Immature natural killer cell (primary cell): ENCODE measurements around the gene TMEM8B. TPM values are rescaled to one million over a fixed set of nuclear protein-coding genes. Genes with fewer than 3 reads are reported as not detected.
A peak's percentile ranks its signal among the peaks of the same experiment; 100 is the strongest.

ENCODE experiments used
- DNase-seq, 3 donors: peaks; one replicate each; pipeline ENCODE4 v3.0.0; 2022; ENCODE audit warnings: mixed read lengths in 1 of 3
- H3K27ac Mint-ChIP-seq, 6 donors: one replicate each; pipeline ENCODE4 v1.8.0; 2020; ENCODE audit warnings: mixed read lengths in 6 of 6, mild to moderate bottlenecking in 5 of 6, inconsistent platforms in 4 of 6, moderate library complexity in 3 of 6
- H3K27me3 Mint-ChIP-seq, 3 donors: one replicate each; pipeline ENCODE4 v1.8.0; 2020 to 2021; ENCODE audit warnings: low read depth in 3 of 3, mild to moderate bottlenecking in 3 of 3, mixed read lengths in 3 of 3, moderate library complexity in 3 of 3, inconsistent platforms in 1 of 3
- H3K36me3 Mint-ChIP-seq, 3 donors: one replicate each; pipeline ENCODE4 v1.8.0; 2020; ENCODE audit warnings: mixed read lengths in 3 of 3, inconsistent platforms in 2 of 3, mild to moderate bottlenecking in 2 of 3
- H3K4me1 Mint-ChIP-seq, 2 donors: one replicate each; pipeline ENCODE4 v1.8.0; 2020; ENCODE audit warnings: inconsistent platforms in 2 of 2, mild to moderate bottlenecking in 2 of 2, mixed read lengths in 2 of 2, moderate library complexity in 1 of 2
- H3K4me3 Mint-ChIP-seq, 5 donors: one replicate each; pipeline ENCODE4 v1.8.0; 2020; ENCODE audit warnings: mild to moderate bottlenecking in 5 of 5, mixed read lengths in 5 of 5, inconsistent platforms in 3 of 5, moderate library complexity in 3 of 5
- H3K9me3 Mint-ChIP-seq, 6 donors: one replicate each; pipeline ENCODE4 v1.8.0; 2020; ENCODE audit warnings: mild to moderate bottlenecking in 6 of 6, mixed read lengths in 6 of 6, inconsistent platforms in 4 of 6, moderate library complexity in 3 of 6
- polyA plus RNA-seq, 3 donors: library from polyadenylated mRNA; unstranded; fragments of 300-500 nt; fragmentation: Illumina TruSeq; gene quantifications; one replicate each; pipeline ENCODE4 v1.2.3, GENCODE V29; 2021

Gene TMEM8B
- polyA plus RNA-seq, 3 donors from 2014 or later, result 1.1 to 2.1 (median 1.6) TPM

DNA sequence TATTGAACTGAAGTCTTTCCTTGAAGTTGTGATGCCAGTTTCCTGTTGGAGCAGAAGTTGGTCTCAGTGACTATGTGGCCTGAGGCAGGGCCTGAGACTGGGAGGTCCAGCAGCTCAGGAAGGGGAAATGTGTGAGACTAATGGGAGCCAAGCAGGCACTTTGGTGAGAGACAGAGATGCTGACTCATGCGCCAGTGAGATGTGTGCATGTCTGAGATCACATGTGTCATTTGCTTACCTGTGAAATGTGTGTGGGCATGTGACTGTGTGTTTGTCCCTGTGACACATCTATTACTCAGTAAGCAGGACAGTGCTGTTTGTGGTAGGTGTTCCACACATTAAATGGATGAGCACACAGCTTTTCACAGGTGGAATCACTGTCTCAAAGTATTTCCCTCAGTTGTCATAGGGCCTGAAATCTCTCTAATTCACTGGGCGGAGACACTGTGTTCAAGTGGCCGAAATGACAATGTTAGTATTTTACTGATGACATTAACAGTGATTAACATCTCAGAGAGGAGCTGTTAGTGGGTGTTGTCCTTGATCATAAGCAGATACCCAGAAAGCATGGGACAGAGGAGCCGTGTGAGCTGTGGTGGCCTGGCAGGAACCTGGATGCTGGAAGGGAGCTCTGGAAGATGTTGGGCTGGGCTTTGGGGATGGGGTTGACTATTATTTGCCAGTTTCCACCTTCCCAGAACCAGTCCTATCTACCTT lies 30.2 kb upstream of the TMEM8B start:
- Mint-ChIP-seq H3K4me3 (no peak overlapping the region), H3K36me3 (peaks cover 11 to 25% (median 23%) of the 10 kb centered on the region in 3 donors), H3K9me3 (no peaks in the 10 kb centered on the region), H3K27me3 (peaks cover 0 to 4% (median 1%) of the 10 kb centered on the region in 3 donors), H3K27ac (peak overlapping the region in 1 of 6 donors; percentile 26), H3K4me1 (peaks cover 0 to 5% of the 10 kb centered on the region in 2 donors)
- DNase-seq, result no peak

DNA sequence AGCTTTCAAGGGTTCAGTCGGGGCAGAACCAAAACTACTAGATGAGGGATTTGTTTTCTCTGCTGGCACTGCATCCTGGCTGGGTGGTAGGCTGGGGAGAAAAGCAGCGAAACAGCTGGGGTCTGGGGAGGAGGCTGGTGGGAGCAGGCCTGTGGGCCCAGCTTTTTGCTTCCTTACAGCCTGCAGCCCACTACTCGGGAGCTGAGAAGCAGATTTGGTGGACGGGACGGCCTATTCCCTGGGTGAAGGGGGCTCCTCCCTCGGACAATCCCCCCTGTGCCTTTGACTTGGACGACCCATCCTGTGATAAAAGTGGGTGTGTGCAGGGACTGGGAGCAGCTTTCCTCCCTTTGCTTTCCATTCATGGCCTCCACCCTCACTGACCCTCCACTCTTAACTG lies 28.5 kb upstream of the TMEM8B start:
- Mint-ChIP-seq H3K9me3 (no peaks in the 10 kb centered on the region), H3K4me3 (no peak overlapping the region), H3K27ac (peak overlapping the region in 1 of 6 donors; percentile 2), H3K27me3 (peaks cover 0 to 2% (median 0%) of the 10 kb centered on the region in 3 donors), H3K4me1 (no peaks in the 10 kb centered on the region), H3K36me3 (peaks cover 13 to 29% (median 25%) of the 10 kb centered on the region in 3 donors)
- no peak for DNase-seq

DNA sequence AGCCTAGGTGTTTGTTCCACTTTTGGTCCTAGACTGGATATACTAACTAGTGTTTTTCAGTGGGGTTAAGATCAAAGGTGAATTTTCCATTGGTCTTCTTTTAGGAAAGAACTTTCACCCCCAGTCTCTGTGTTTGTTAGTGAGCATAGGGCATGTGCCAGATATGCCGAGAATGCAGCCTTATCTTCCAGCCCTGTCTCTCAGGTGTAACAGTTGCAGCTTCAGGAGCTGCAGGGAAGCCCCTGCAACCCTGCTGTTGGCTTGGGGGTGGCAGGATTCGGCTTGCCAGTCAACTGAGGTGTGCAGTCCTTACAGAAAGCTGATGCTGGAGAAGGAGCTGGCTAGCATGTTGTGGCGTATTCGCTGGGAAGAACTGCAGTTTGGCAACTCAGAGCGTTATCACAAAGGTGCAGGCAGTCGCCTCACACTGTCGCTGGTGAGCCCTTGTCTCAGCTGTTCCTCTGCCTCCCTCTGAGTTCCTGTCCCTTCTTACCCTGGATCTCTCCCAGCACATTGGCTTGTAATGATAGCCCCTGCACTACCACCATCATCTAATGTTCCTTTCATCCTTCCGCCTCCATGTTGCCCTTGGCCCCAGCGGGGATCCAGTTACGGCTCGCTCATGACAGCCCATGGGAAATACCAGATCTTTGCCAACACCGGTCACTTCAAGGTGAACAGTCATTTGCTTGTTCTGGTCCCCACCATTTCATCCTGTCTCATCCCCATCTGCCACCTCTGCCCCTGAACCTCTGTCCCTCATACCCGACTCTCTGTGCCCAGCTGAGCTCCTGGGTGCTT lies 27.5 kb upstream of the TMEM8B start:
- H3K27me3 Mint-ChIP-seq, result peaks cover 0 to 2% (median 0%) of the 10 kb centered on the region in 3 donors
- no peaks in the 10 kb centered on the region for H3K4me1 Mint-ChIP-seq
- H3K27ac Mint-ChIP-seq, result no peak overlapping the region
- DNase-seq, result no peak
- no peak overlapping the region for H3K4me3 Mint-ChIP-seq
- H3K9me3 Mint-ChIP-seq, result no peaks in the 10 kb centered on the region
- peaks cover 9 to 29% (median 27%) of the 10 kb centered on the region in 3 donors for H3K36me3 Mint-ChIP-seq

GRCh38 chr9:35806101-35806500 lies 22.9 kb upstream of the TMEM8B start:
- Mint-ChIP-seq H3K4me3 (no peak overlapping the region), H3K36me3 (peaks cover 9 to 23% (median 19%) of the 10 kb centered on the region in 3 donors), H3K27me3 (peaks cover 0 to 2% (median 1%) of the 10 kb centered on the region in 3 donors), H3K27ac (no peak overlapping the region), H3K4me1 (peaks cover 4 to 6% of the 10 kb centered on the region in 2 donors), H3K9me3 (no peaks in the 10 kb centered on the region)
- no peak for DNase-seq

- Mint-ChIP-seq H3K4me3 (no peak overlapping the region), H3K36me3 (peaks cover 6 to 9% (median 6%) of the 10 kb centered on the region in 3 donors), H3K27ac (no peak overlapping the region), H3K27me3 (peaks cover 5 to 14% (median 6%) of the 10 kb centered on the region in 3 donors), H3K4me1 (peaks cover 26% of the 10 kb centered on the region in 2 donors), H3K9me3 (no peaks in the 10 kb centered on the region)
- DNase-seq, result no peak
Observed at GRCh38 chr9:35808433-35808832, 20.6 kb upstream of the TMEM8B start.

GRCh38 chr9:35810122-35810521 lies 18.9 kb upstream of the TMEM8B start:
- Mint-ChIP-seq H3K4me1 (peaks cover 38 to 39% of the 10 kb centered on the region in 2 donors), H3K9me3 (no peaks in the 10 kb centered on the region), H3K36me3 (peaks cover 2 to 9% (median 3%) of the 10 kb centered on the region in 3 donors), H3K27ac (peak overlapping the region; percentile 64 to 97 (median 96)), H3K27me3 (peaks cover 6 to 16% (median 10%) of the 10 kb centered on the region in 3 donors), H3K4me3 (no peak overlapping the region)
- DNase-seq, result no peak

GRCh38 chr9:35811381-35812024 lies 17.5 kb upstream of the TMEM8B start:
- H3K36me3 Mint-ChIP-seq, result peaks cover 0 to 7% (median 0%) of the 10 kb centered on the region in 3 donors
- DNase-seq, result no peak
- no peaks in the 10 kb centered on the region for H3K9me3 Mint-ChIP-seq
- H3K27me3 Mint-ChIP-seq, result peaks cover 13 to 21% (median 15%) of the 10 kb centered on the region in 3 donors
- H3K4me3 Mint-ChIP-seq, result peak overlapping the region; percentile 86 to 96 (median 90)
- H3K4me1 Mint-ChIP-seq, result peaks cover 46% of the 10 kb centered on the region in 2 donors
- H3K27ac Mint-ChIP-seq, result peak overlapping the region; percentile 95 to 97 (median 97)

- H3K27ac Mint-ChIP-seq, result peak within 1 kb of the TSS; percentile 95 to 97 (median 97)
- H3K9me3 Mint-ChIP-seq, result no peaks in the 10 kb centered on the region
- H3K36me3 Mint-ChIP-seq, result peaks cover 0 to 3% (median 0%) of the 10 kb centered on the region in 3 donors
- H3K27me3 Mint-ChIP-seq, result peaks cover 13 to 21% (median 15%) of the 10 kb centered on the region in 3 donors
- peaks cover 46% of the 10 kb centered on the region in 2 donors for H3K4me1 Mint-ChIP-seq
- peak; percentile 97 to 98 (median 98) for DNase-seq
- H3K4me3 Mint-ChIP-seq, result peak within 1 kb of the TSS; percentile 86 to 96 (median 90)
Observed at GRCh38 chr9:35812025-35812602, 16.9 kb upstream of the TMEM8B start, which contains the start of gene SPAG8. Gene SPAG8, minus strand, starts transcription at chr9:35812262. Its CDS starts 115 bp downstream, at chr9:35812147.

DNA sequence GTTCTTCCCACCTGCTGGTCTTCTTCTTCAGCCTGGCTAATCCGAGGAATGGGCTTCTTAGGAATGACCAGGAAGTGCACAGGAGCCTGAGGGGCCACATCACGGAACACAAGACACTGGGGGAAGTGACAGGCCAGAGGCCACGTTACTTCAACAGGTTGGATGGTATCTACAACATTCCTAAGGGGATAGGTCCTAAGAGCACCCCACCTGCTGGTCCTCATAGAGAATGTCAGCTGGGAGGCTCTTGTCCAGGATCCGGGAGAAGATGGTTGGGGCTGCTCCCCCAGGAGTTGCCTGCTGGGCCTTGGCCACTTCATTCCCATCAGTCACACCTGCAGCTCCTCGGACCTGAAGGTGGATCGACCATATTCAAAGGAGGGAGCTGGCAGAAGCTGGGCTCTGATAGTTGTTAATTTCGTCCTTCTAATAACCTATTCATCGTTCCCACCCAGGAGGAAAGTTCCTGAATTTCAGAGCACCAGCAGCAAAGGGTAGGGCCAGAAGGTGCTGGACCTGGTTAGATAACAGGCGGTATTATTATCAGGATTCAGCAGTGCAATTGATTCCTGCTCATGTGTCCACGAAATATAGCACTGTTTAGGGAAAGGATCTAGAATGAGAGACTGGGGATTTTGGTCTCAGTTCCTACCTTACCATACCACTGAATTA lies 15.5 kb upstream of the TMEM8B start:
- Mint-ChIP-seq H3K4me3 (peak overlapping the region; percentile 87 to 99 (median 96)), H3K27me3 (peaks cover 13 to 21% (median 15%) of the 10 kb centered on the region in 3 donors), H3K36me3 (no peaks in the 10 kb centered on the region), H3K9me3 (no peaks in the 10 kb centered on the region), H3K27ac (peak overlapping the region in 5 of 6 donors; percentile 83 to 99 (median 93)), H3K4me1 (peaks cover 46% of the 10 kb centered on the region in 2 donors)
- no peak for DNase-seq

DNA sequence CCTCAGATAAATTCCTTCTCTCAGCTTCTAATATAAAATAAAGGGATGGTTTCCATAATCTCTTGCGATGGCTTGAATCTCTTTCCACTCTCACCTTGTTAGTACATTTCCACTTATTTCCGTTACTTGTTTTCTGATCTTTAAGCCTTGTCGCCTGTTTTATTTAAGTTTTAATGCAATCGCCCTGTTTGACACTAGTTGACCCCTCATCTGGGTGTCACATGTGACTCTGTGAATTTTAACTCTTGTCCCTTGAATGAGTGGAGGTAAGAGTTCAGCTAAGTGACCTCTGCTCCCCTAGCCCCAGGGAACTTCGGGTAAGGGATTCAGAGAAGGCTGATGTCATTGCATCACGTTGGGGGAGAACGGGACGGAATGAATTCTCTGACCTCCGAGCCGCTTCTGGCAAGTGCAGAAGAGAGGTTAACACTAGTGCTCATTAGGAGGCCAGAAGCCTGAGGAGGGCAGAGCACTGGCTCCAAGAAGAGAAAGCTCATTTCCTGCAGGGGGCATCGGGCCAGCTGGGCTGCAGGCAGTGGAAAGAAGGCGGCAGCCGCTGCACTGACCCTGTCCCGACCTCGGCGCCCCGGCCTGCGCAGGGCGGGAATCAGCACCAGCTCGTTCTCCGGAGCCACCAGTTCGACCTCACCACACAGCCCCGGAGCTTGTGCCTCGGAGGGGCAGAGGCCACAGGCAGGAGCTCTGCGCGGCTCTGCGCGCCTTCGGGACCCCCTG lies 14.8 kb upstream of the TMEM8B start:
- H3K4me1 Mint-ChIP-seq, result peaks cover 46% of the 10 kb centered on the region in 2 donors

GRCh38 chr9:35814841-35815543 lies 14.0 kb upstream of the TMEM8B start, which contains the start of gene HINT2:
Gene HINT2, minus strand, starts transcription at chr9:35815042. Its CDS starts 63 bp downstream, at chr9:35814979.
- peaks cover 46% of the 10 kb centered on the region in 2 donors for H3K4me1 Mint-ChIP-seq
- H3K27ac Mint-ChIP-seq, result peak within 1 kb of the TSS; percentile 93 to 99 (median 96)
- peak; percentile 96 to 97 (median 96) for DNase-seq
- H3K27me3 Mint-ChIP-seq, result peaks cover 13 to 21% (median 15%) of the 10 kb centered on the region in 3 donors
- no peaks in the 10 kb centered on the region for H3K36me3 Mint-ChIP-seq
- H3K9me3 Mint-ChIP-seq, result no peaks in the 10 kb centered on the region
- H3K4me3 Mint-ChIP-seq, result peak within 1 kb of the TSS; percentile 94 to 99 (median 96)

More for the DNA sequence above, 14.8 kb upstream of the TMEM8B start:
- Mint-ChIP-seq H3K9me3 (no peaks in the 10 kb centered on the region), H3K27me3 (peaks cover 13 to 21% (median 15%) of the 10 kb centered on the region in 3 donors), H3K4me3 (peak overlapping the region; percentile 87 to 99 (median 96)), H3K36me3 (no peaks in the 10 kb centered on the region), H3K27ac (peak overlapping the region; percentile 92 to 99 (median 93))
- DNase-seq, result peak in 2 of 3 donors; percentile 53 to 55
